Measurements from ENCODE around the gene SNCAIP.

DNA sequence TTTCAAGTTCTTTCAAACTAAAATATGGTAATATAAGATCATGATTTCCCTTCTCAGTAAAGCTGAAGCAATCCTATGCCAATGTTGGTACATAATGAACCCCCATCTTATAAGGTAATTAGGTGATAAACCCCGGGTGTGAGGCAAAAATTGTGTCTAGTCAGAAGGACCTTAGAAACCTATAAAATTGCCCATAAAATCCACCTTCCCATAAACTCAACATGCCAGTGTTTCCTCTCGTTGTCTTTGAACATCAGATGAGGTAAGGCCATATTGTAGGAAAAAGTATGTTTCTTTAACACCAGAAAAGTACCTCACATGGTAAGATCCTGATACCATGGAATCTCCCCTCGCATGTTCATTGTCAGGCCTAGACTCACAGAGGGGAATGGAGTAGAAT lies 43.3 kb downstream of the SNCAIP start:
- TF ChIP-seq, protein P1, sequence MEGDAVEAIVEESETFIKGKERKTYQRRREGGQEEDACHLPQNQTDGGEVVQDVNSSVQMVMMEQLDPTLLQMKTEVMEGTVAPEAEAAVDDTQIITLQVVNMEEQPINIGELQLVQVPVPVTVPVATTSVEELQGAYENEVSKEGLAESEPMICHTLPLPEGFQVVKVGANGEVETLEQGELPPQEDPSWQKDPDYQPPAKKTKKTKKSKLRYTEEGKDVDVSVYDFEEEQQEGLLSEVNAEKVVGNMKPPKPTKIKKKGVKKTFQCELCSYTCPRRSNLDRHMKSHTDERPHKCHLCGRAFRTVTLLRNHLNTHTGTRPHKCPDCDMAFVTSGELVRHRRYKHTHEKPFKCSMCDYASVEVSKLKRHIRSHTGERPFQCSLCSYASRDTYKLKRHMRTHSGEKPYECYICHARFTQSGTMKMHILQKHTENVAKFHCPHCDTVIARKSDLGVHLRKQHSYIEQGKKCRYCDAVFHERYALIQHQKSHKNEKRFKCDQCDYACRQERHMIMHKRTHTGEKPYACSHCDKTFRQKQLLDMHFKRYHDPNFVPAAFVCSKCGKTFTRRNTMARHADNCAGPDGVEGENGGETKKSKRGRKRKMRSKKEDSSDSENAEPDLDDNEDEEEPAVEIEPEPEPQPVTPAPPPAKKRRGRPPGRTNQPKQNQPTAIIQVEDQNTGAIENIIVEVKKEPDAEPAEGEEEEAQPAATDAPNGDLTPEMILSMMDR (IDR thresholded peaks at IDR 0.05; ENCODE audit: low read length), result no peak
- no peak for TF ChIP-seq EZH2 (IDR thresholded peaks at IDR 0.05; ENCODE audit: borderline replicate concordance, low read length)

Data from OCI-LY1 (cell line).